PFSK-1 (cell line): ENCODE results near the gene STRN4.

ENCODE experiments used
- FOXP2 ChIP-seq: optimal IDR thresholded peaks from 2 replicates; pipeline ENCODE3; 2011; ENCODE audit warnings: borderline replicate concordance, control low read depth, inconsistent platforms; ENCODE audit not compliant: insufficient read depth; ENCODE audit errors: extremely low read length, extremely low read depth
- POLR2AphosphoS5 ChIP-seq: IDR thresholded peaks from 2 replicates; pipeline ENCODE4 v1.6.1; 2012; ENCODE audit warnings: low read depth, mild to moderate bottlenecking, control low read depth, low read length, moderate library complexity
- REST ChIP-seq, 2 experiments: IDR thresholded peaks; 2 replicates each; pipeline versions ENCODE4 v1.6.1 to v1.8.0; 2011 to 2012; ENCODE audit warnings: low read depth in 2 of 2, low read length in 2 of 2, control low read depth in 1 of 2, inconsistent platforms in 1 of 2, mild to moderate bottlenecking in 1 of 2, moderate library complexity in 1 of 2; ENCODE audit not compliant: insufficient read depth in 1 of 2
- SIN3A ChIP-seq: IDR thresholded peaks from 2 replicates; pipeline ENCODE4 v1.6.1; 2012; ENCODE audit warnings: mild to moderate bottlenecking, low read length, moderate library complexity, borderline replicate concordance; ENCODE audit not compliant: insufficient read depth
- TAF1 ChIP-seq: IDR thresholded peaks from 2 replicates; pipeline ENCODE4 v1.6.1; 2012; ENCODE audit warnings: low read length, control low read depth, borderline replicate concordance; ENCODE audit not compliant: insufficient read depth

STRN4 gene

DNA sequence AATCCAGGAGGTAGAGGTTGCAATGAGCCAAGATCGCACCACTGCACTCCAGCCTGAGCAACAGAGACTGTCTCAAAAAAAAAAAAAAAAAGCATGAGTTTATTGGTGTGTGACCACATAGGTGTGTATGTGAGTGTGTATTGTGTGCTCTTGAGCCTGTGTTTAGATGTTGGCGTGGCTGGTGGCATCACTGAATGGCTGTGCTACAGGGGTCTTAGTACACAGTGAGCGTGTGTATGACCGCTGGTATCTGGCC lies 39.7 kb upstream of the STRN4 start:
- TF ChIP-seq REST (IDR thresholded peaks at IDR 0.05; ENCODE audit: insufficient read depth in 1 of 2, low read depth in 2 of 2, low read length in 2 of 2) = no peak
- TF ChIP-seq FOXP2 = no peak
- TF ChIP-seq SIN3A = no peak
- no peak for TF ChIP-seq TAF1
- TF ChIP-seq POLR2AphosphoS5 = no peak

- TF ChIP-seq FOXP2 = no peak
- TF ChIP-seq REST (IDR thresholded peaks at IDR 0.05; ENCODE audit: insufficient read depth in 1 of 2, low read depth in 2 of 2, low read length in 2 of 2) = no peak
- no peak; the same call in 1 of the 2 replicates for TF ChIP-seq SIN3A
- TF ChIP-seq POLR2AphosphoS5 = no peak
- TF ChIP-seq TAF1 = no peak
These were observed 39.1 kb upstream of the STRN4 start for GRCh38 chr19:46785054-46785979.

DNA sequence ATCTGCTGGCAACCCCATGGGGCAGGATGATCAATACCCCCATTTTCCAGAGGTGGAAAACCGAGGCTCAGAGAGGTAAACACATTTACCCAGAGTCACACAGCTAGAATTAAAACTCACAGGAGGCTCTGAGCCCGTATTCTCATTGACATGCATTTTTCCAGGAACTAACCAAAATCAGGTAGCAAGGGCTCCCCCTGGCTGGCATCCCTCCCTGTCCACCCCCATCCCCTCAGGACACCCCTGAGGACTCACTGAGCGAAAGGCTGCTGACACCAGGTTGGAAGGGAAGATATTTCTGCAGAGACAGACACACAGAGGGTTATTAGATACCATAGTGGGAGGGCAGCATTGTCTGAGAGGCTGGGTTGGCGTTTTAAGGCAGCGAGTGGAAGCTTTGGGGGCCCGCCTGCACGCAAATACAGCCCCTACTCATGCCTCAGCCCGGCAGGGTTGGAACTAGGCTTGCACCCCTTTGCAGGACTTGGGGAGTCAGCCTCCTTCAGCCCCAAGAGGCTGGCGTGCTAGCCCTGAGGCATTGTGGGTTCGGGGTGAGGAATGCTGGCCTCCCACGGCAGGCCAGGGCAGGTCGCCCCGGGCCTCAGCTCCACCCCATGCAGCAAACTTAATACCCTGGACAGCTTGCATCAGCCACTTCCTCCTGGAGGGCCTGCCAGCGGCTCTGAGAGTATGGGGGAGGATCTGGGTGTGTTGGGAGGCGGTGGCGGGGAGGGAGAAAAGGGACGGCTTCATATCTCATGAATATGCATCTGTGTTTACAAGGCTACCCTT lies 38.2 kb upstream of the STRN4 start:
- TF ChIP-seq FOXP2 (peak; percentile 95), POLR2AphosphoS5 (peak; percentile 84; the same call in 1 of the 2 replicates), REST (IDR thresholded peaks at IDR 0.05; ENCODE audit: insufficient read depth in 1 of 2, low read depth in 2 of 2, low read length in 2 of 2) (0 out of 4 replicates have a peak, but pooled peaks of 1 of the 2 experiments have one; percentile 35), TAF1 (peak; percentile 38; the same call in 1 of the 2 replicates), SIN3A (peak; percentile 86; the same call in 1 of the 2 replicates)

- TF ChIP-seq SIN3A (no peak), REST (IDR thresholded peaks at IDR 0.05; ENCODE audit: insufficient read depth in 1 of 2, low read depth in 2 of 2, low read length in 2 of 2) (no peak), FOXP2 (no peak), POLR2AphosphoS5 (no peak; the same call in 1 of the 2 replicates), TAF1 (no peak)
These were observed 37.4 kb upstream of the STRN4 start for GRCh38 chr19:46783670-46784069.
